Cardiac muscle cell (in vitro differentiated cells and primary cell): ENCODE results near the gene APOC4. TPM values are rescaled to one million over a fixed set of nuclear protein-coding genes. Genes with fewer than 3 reads are reported as not detected.
A peak's percentile ranks its signal among the peaks of the same experiment; 100 is the strongest.

Source experiments
- DNase-seq, 2 donors: peaks; one replicate each; pipeline versions ENCODE4 v3.0.0 to v3.0.0-alpha.2; 2010 to 2017; ENCODE audit warnings: low read depth in 1 of 2, low spot score in 1 of 2
- H3K27ac ChIP-seq: fragments of 200-600 bp; sonication (generic); 2 replicates; pipeline ENCODE4 v1.5.1; 2016
- H3K27me3 ChIP-seq: fragments of 200-600 bp; sonication (generic); 2 replicates; pipeline ENCODE4 v1.6.0; 2016; ENCODE audit warnings: control low read depth
- H3K36me3 ChIP-seq: fragments of 200-600 bp; sonication (generic); 2 replicates; pipeline ENCODE4 v1.5.1; 2016; ENCODE audit warnings: control low read depth
- H3K4me1 ChIP-seq: fragments of 200-600 bp; sonication (generic); 2 replicates; pipeline ENCODE4 v1.8.1; 2017; ENCODE audit warnings: low read depth, mild to moderate bottlenecking, mixed run types
- H3K4me3 ChIP-seq: fragments of 200-600 bp; sonication (generic); 2 replicates; pipeline ENCODE4 v1.5.1; 2016; ENCODE audit warnings: mild to moderate bottlenecking
- H3K9me3 ChIP-seq: fragments of 200-600 bp; sonication (generic); 2 replicates; pipeline ENCODE4 v1.5.1; 2017; ENCODE audit warnings: low read depth, mild to moderate bottlenecking, control low read depth
- CTCF ChIP-seq: IDR thresholded peaks from 2 replicates; pipeline ENCODE4 v1.5.1; 2012; ENCODE audit warnings: low read depth, mild to moderate bottlenecking, low read length
- polyA plus RNA-seq: library from polyadenylated mRNA; unstranded; fragments of >200 nt; fragmentation: Nextera tagmentation; extraction: Ambion mirVana; gene quantifications from 2 replicates; pipeline ENCODE4 v1.2.1, GENCODE V29; 2016
- total RNA-seq: library from RNA; depleted of rRNA; stranded (reverse); fragments of >200 nt; gene quantifications from 2 replicates; pipeline ENCODE4 v1.2.3, GENCODE V29; 2016

Gene APOC4
- total and polyA plus RNA-seq, 2 experiments from 2014 or later = not detected

DNA sequence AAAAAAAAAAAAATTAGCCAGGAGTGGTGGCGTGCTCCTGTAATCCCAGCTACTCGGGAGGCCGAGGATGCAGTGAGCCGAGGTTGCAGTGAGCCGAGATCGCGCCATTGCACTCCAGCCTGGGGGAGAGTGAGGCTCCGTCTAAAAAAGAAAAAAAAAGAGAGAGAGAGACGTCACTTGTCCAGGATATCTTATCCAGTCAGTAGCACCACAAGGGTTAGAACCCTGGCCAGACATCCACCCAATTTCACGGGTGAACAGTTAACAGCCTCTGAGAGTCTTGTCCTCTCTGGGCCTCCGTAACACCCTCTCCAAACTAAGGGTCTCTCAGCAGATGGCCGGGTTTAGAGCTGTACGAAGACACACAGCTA lies 12.2 kb downstream of the APOC4 start:
- Histone ChIP-seq H3K27ac (peak overlapping the region; percentile 91), H3K4me1 (peaks cover 9% of the 10 kb centered on the region), H3K27me3 (no peaks in the 10 kb centered on the region), H3K4me3 (peak overlapping the region; percentile 97), H3K36me3 (peaks cover 6% of the 10 kb centered on the region), H3K9me3 (no peaks in the 10 kb centered on the region)
- DNase-seq = no peak
- no peak for TF ChIP-seq CTCF

GRCh38 chr19:44954649-44955504 lies 12.8 kb downstream of the APOC4 start, which contains the start of gene CLPTM1:
Gene CLPTM1 (plus strand): TSS chr19:44955380. CDS start chr19:44955396, 16 bp downstream.
- peak; percentile 98 for DNase-seq
- H3K36me3 ChIP-seq = peaks cover 2% of the 10 kb centered on the region
- no peak for TF ChIP-seq CTCF
- H3K27me3 ChIP-seq = no peaks in the 10 kb centered on the region
- H3K4me3 ChIP-seq = peak within 1 kb of the TSS; percentile 97
- H3K4me1 ChIP-seq = peaks cover 9% of the 10 kb centered on the region
- no peaks in the 10 kb centered on the region for H3K9me3 ChIP-seq
- peak within 1 kb of the TSS; percentile 91 for H3K27ac ChIP-seq

DNA sequence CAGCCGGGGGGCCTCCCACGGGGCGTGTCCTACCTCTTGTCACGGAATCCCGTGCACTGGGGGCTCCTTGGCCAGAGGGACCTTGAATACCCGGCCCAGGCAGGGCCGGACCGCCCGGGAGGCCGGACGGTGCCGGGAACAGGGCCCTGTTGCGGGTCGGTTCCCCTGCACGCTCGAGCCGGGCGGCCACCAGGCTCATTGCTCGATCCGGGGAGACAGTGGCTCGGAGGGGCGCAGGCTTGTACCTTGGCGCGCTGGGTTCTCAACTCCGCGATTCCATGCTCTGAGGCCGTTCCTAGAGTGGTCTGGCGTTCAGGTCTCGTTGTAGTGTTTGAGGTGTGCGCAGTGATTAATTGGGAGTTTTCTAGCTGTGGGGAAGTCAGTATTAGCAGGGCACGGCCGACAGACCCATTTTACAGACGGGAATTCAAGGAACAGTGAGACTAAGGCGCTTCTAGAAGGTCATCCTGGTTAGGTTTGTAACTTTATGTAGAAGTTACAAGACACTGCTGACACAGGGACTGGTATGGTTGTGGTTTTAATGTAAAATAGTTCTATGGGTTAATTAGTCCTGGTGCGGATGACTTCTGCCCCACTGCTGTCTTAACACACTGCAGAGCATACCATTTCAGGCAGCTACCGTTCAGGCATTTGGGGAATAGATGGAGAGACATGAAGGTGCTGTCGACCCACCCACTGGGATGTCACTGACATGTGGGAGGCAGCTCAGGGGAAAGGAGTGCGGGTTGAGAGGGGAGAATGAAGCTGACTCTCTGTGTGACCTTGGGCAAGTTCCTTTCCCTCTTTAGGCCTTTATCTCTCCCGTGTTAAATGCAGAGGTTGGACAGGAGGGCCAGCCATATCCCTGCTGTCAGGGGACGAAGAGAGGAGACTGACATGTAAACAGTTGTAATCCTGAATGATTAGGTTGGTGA lies 13.7 kb downstream of the APOC4 start:
- Histone ChIP-seq H3K27me3 (no peaks in the 10 kb centered on the region), H3K9me3 (no peaks in the 10 kb centered on the region), H3K4me3 (peak overlapping the region; percentile 97), H3K27ac (peak overlapping the region; percentile 87), H3K36me3 (no peaks in the 10 kb centered on the region), H3K4me1 (peaks cover 9% of the 10 kb centered on the region)
- no peak for TF ChIP-seq CTCF
- DNase-seq = peak in 1 of 2 donors; percentile 28

- Histone ChIP-seq H3K36me3 (no peaks in the 10 kb centered on the region), H3K4me3 (no peak overlapping the region), H3K27ac (peak overlapping the region; percentile 16), H3K27me3 (no peaks in the 10 kb centered on the region), H3K9me3 (no peaks in the 10 kb centered on the region), H3K4me1 (peaks cover 9% of the 10 kb centered on the region)
- TF ChIP-seq CTCF = no peak
- DNase-seq = no peak
Observed at GRCh38 chr19:44957526-44957925, 15.5 kb downstream of the APOC4 start.

- H3K9me3 ChIP-seq = no peaks in the 10 kb centered on the region
- H3K4me3 ChIP-seq = no peak overlapping the region
- peak overlapping the region; percentile 16 for H3K27ac ChIP-seq
- TF ChIP-seq CTCF = no peak
- no peaks in the 10 kb centered on the region for H3K36me3 ChIP-seq
- no peaks in the 10 kb centered on the region for H3K27me3 ChIP-seq
- H3K4me1 ChIP-seq = peaks cover 9% of the 10 kb centered on the region
- DNase-seq = no peak
Observed at GRCh38 chr19:44958090-44958489, 16.1 kb downstream of the APOC4 start.
